OCI-LY7 (cell line): Measurements from ENCODE around the gene COL15A1. TPM values are rescaled to one million over a fixed set of nuclear protein-coding genes. Genes with fewer than 3 reads are reported as not detected.
"Not testable (repeated sequence)": the region's sequence is repeated elsewhere in the genome, so short reads cannot be mapped to it uniquely, and the experiment has no call there.

Experiments
- BruUV-seq: library from RNA; stranded (reverse); fragments of 400-500 nt; replicated peaks from 2 replicates; lab custom pipeline; 2021; lab: Mats Ljungman, UMichigan
- CTCF ChIA-PET: fragments of 300-600 bp; sonication (Branson Sonifier 250); formaldehyde crosslinking; loops from one replicate; lab custom pipeline; 2022; ENCODE audit warnings: antibody characterized with exemption; ENCODE audit not compliant: unreplicated experiment; lab: Charles Lee
- POLR2A ChIA-PET: fragments of 300-600 bp; sonication (Branson Sonifier 250); formaldehyde crosslinking; loops from one replicate; lab custom pipeline; 2022; ENCODE audit warnings: antibody characterized with exemption; lab: Charles Lee
- DNase-seq: peaks from one replicate; pipeline ENCODE4 v3.0.0-alpha.2; 2015; ENCODE audit warnings: low spot score
- H2AFZ ChIP-seq: fragments of 200-600 bp; sonication (generic), shearing (Covaris generic); 2 replicates; pipeline ENCODE4 v1.6.1; 2014; ENCODE audit warnings: mild to moderate bottlenecking, antibody characterized with exemption, low read length, moderate library complexity
- H3K27ac ChIP-seq: fragments of 200-600 bp; sonication (generic); 2 replicates; pipeline ENCODE4 v1.5.1; 2014; ENCODE audit warnings: mixed run types, low read depth, mild to moderate bottlenecking, moderate library complexity, low read length, inconsistent platforms; ENCODE audit not compliant: poor library complexity, severe bottlenecking
- H3K36me3 ChIP-seq: fragments of 200-600 bp; sonication (generic); 2 replicates; pipeline ENCODE4 v1.6.1; 2014; ENCODE audit warnings: mild to moderate bottlenecking, antibody characterized with exemption, low read length, moderate library complexity, mixed read lengths; ENCODE audit not compliant: insufficient read depth
- H3K4me1 ChIP-seq: fragments of 200-600 bp; sonication (generic); 2 replicates; pipeline ENCODE4 v1.5.1; 2014; ENCODE audit warnings: mild to moderate bottlenecking, low read length; ENCODE audit not compliant: insufficient read depth, poor library complexity, severe bottlenecking
- H3K4me2 ChIP-seq: fragments of 200-600 bp; sonication (generic); 2 replicates; pipeline ENCODE4 v1.6.1; 2014; ENCODE audit warnings: mild to moderate bottlenecking, low read length
- H3K4me3 ChIP-seq: fragments of 200-600 bp; sonication (generic); 2 replicates; pipeline ENCODE4 v1.5.1; 2014; ENCODE audit warnings: mild to moderate bottlenecking, low read depth, low read length; ENCODE audit not compliant: poor library complexity, severe bottlenecking
- H3K79me2 ChIP-seq: fragments of 200-600 bp; sonication (generic); 2 replicates; pipeline ENCODE4 v1.6.1; 2016; ENCODE audit warnings: low read depth, mild to moderate bottlenecking, low read length, moderate library complexity, mixed read lengths; ENCODE audit not compliant: insufficient read depth
- H3K9me2 ChIP-seq: fragments of 200-600 bp; sonication (generic); 2 replicates; pipeline ENCODE4 v1.6.1; 2016; ENCODE audit warnings: mild to moderate bottlenecking, low read length, mixed read lengths; ENCODE audit not compliant: insufficient read depth
- H3K9me3 ChIP-seq: fragments of 200-600 bp; sonication (generic); 2 replicates; pipeline ENCODE4 v1.6.1; 2014; ENCODE audit warnings: mild to moderate bottlenecking, mixed run types, low read length, mixed read lengths
- H4K20me1 ChIP-seq: fragments of 200-600 bp; sonication (generic); 2 replicates; pipeline ENCODE4 v1.6.1; 2014; ENCODE audit warnings: mild to moderate bottlenecking, antibody characterized with exemption, low read length, moderate library complexity, mixed read lengths; ENCODE audit not compliant: insufficient read depth
- CTCF ChIP-seq: fragments of 200-600 bp; sonication (generic); conservative IDR thresholded peaks from 2 replicates; pipeline ENCODE4 v1.5.1; 2014; ENCODE audit warnings: mild to moderate bottlenecking, antibody characterized with exemption, low read length, moderate library complexity, mixed read lengths
- EZH2phosphoT487 ChIP-seq: fragments of 200-600 bp; sonication (generic); IDR thresholded peaks from 2 replicates; pipeline ENCODE4 v1.6.1; 2018; ENCODE audit warnings: low read depth, borderline replicate concordance, mild to moderate bottlenecking, mixed run types, antibody characterized with exemption, low read length, moderate library complexity, mixed read lengths
- intact Hi-C: fragments of 100-400 bp; cut with micrococcal nuclease; formaldehyde crosslinking; loops from one replicate; pipeline ENCODE4 v1.10.0; 2022; ENCODE audit not compliant: unreplicated experiment
- total RNA-seq, 2 experiments: library from RNA; depleted of rRNA in 1 of 2; stranded (reverse); fragments of >200 nt in 1 of 2; shearing (Covaris generic) in 1 of 2; gene quantifications; 2 replicates each; pipeline ENCODE4 v1.2.3, GENCODE V29; 2014 to 2022

Gene COL15A1
- total RNA-seq, 2 experiments from 2014 or later, result not detected

GRCh38 chr9:98900244-98900643, 43.5 kb upstream of the COL15A1 start:
- no peaks in the 10 kb centered on the region for H3K4me1 ChIP-seq
- H3K4me3 ChIP-seq, result no peak overlapping the region
- BruUV-seq, result no TSS peak
- H3K79me2 ChIP-seq, result no peaks in the 10 kb centered on the region
- no peak for DNase-seq
- no peaks in the 10 kb centered on the region for H4K20me1 ChIP-seq
- intact Hi-C loops, result no loop called here
- H3K9me3 ChIP-seq, result no peaks in the 10 kb centered on the region
- no peaks in the 10 kb centered on the region for H3K36me3 ChIP-seq
- ChIA-PET CTCF (no interaction called here), POLR2A (no interaction called here)
- no peak overlapping the region for H2AFZ ChIP-seq
- H3K27ac ChIP-seq, result no peak overlapping the region
- H3K9me2 ChIP-seq, result no peaks in the 10 kb centered on the region
- no peak overlapping the region for H3K4me2 ChIP-seq
- TF ChIP-seq EZH2phosphoT487, result no peak

DNA sequence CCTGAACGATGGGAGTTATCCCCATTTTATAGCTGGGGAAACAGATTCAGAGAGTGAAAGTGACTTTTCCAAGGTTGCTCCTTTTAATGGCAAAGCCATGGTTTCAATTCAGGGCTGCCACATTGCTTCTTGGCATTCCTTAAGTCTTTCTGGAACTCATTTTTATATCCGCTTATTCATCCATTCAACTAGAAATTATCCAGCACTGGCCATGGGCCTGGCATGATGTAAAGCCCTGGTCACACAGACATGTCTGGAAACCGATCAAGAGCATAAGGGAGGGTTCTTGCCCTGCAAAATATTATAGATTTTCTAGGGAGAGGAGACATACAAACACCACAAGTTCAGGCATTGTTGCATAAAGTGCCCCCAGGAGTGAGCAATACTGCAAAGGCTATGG, 43.0 kb upstream of the COL15A1 start:
- intact Hi-C loops, result no loop called here
- DNase-seq, result no peak
- Histone ChIP-seq H3K79me2 (no peaks in the 10 kb centered on the region), H3K36me3 (no peaks in the 10 kb centered on the region), H3K9me2 (no peaks in the 10 kb centered on the region), H3K4me1 (no peaks in the 10 kb centered on the region), H3K27ac (no peak overlapping the region), H2AFZ (no peak overlapping the region), H3K4me2 (no peak overlapping the region), H4K20me1 (no peaks in the 10 kb centered on the region), H3K9me3 (no peaks in the 10 kb centered on the region), H3K4me3 (no peak overlapping the region)
- TF ChIP-seq EZH2phosphoT487 (no peak), CTCF (no peak)
- ChIA-PET POLR2A (no interaction called here), CTCF (no interaction called here)
- no TSS peak for BruUV-seq

DNA sequence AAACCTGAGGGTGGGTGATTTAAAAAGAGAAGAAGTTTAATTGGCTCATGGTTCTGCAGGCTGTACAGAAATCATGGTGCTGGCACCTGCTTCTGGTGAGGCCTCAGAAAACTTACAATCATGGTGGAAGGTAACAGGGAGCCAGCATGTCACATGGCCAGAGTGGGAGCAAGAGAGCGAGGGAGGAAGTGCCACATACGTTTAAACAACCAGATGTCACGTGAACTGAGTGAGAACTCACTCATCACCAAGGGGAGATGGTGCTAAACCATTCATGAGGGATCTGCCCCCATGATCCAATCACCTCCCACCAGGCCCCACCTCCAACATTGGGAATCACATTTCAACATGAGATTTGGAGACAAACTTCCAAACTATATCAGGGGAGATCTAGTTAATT, 41.9 kb upstream of the COL15A1 start:
- DNase-seq, BruUV-seq, H3K4me1 ChIP-seq, POLR2A ChIA-PET, H3K27ac ChIP-seq, H3K79me2 ChIP-seq, intact Hi-C loops, H4K20me1 ChIP-seq, H3K4me2 ChIP-seq, H3K9me3 ChIP-seq, CTCF ChIA-PET, H2AFZ ChIP-seq, H3K36me3 ChIP-seq, H3K9me2 ChIP-seq, H3K4me3 ChIP-seq: not testable (repeated sequence)

GRCh38 chr9:98902516-98902915, 41.2 kb upstream of the COL15A1 start:
- Histone ChIP-seq H3K36me3 (no peaks in the 10 kb centered on the region), H3K27ac (no peak overlapping the region), H3K9me2 (no peaks in the 10 kb centered on the region), H2AFZ (no peak overlapping the region), H3K4me2 (no peak overlapping the region), H3K9me3 (no peaks in the 10 kb centered on the region), H3K4me1 (no peaks in the 10 kb centered on the region), H3K79me2 (no peaks in the 10 kb centered on the region), H3K4me3 (no peak overlapping the region), H4K20me1 (no peaks in the 10 kb centered on the region)
- ChIA-PET CTCF (no interaction called here), POLR2A (no interaction called here)
- intact Hi-C loops, result no loop called here
- no peak for TF ChIP-seq CTCF
- no peak for TF ChIP-seq EZH2phosphoT487
- DNase-seq, result no peak
- BruUV-seq, result no TSS peak
